Left cardiac atrium (tissue), 4 donors: Measurements from ENCODE around the gene RAB2B. TPM values are rescaled to one million over a fixed set of nuclear protein-coding genes. Genes with fewer than 3 reads are reported as not detected.

ENCODE experiments used
- ATAC-seq, 2 donors: fragments of 200-7000 bp; cut with Tn5 transposase; one replicate each; pipeline ENCODE4 v1.9.1; 2020; ENCODE audit warnings: mild to moderate bottlenecking in 2 of 2, moderate library complexity in 2 of 2
- DNase-seq: peaks from one replicate; pipeline ENCODE4 v3.0.0-alpha.2; 2020
- intact Hi-C, 2 donors: fragments of 100-400 bp; cut with DNase I; formaldehyde crosslinking; loops; one replicate each; pipeline versions ENCODE4 v1.14.1 to v1.15.1; 2022 to 2023
- long read RNA-seq: library from polyadenylated mRNA; unstranded; transcript quantifications from one replicate; pipeline ENCODE4 v2.0.0, GENCODE V29; 2021
- total RNA-seq, 2 donors: library from RNA; stranded (reverse); fragmentation: NEBNext Ultra II Directional; extraction: Animal tissue kit (Norgen Biotek cat#: 25700); gene quantifications; one replicate each; pipeline ENCODE4 v1.2.1, GENCODE V29; 2021
- donor health status: DM: no; HTN: yes; CAD: no.
- donor health status: DM: no; HTN: yes; CAD: no; lungs with severe emphysema.
- donor health status: DM: yes; HTN: yes; CAD: no.
- donor health status: Dilated cardiomyopathy.

Gene RAB2B
- total RNA-seq = 10 to 100 TPM; 19.1 to 19.7 TPM
- long read RNA-seq, partial matches to known transcripts = 0 of 1 reads
- long read RNA-seq, other reads (novel, unspliced or antisense) = 1 of 1 reads

DNA sequence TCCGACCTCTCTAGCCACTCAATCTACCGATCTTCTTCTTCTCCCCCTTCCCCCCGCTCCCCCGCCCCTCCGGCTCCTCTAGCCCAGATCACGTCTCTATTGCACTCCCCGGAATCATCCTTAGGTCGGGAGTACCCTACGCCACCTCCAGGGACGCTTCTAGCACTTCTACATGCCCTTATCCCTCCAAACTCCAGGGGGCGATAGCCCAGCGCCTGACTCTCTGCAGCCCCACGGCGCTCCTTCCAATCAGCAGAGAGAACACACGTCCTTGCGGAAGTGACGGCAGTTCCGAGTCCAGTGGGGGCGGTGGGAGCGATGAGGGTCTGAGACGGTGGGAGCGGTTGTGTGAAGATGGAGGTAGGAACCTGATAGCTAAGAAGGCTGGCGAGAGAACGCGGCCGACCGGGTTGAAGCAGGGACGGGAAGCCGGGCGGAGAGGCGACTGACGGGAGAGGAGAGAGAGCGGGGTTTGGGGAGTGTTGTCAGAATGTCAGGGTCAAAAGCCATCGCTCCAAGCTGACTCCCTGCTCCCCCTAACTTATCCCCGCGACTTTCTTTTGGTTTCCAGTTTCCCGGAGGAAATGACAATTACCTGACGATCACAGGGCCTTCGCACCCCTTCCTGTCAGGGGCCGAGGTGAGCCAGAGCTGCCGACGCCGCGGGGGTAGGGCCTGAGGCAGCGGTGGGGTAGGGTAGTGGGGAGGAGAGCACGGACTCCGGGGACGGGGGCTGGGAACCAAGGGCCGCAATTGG, at the start of gene RAB2B, which contains the start of gene TOX4:
TSS of gene RAB2B (minus strand) at position 35 of the 757 bp plus-strand sequence. CDS start 87 bp downstream, outside the sequence.
TSS of gene TOX4 (plus strand) at position 271 of the 757 bp plus-strand sequence. CDS start at position 355, 84 bp downstream.
- ATAC-seq (peak; percentile 99), DNase-seq (peak; percentile 95)
- intact Hi-C loops = loop anchor here in 1 of 2 donors (2.0 kb wide), 2 partner anchors 20 to 92 kb away; partner anchors contain the start of genes CHD8 and SUPT16H

DNA sequence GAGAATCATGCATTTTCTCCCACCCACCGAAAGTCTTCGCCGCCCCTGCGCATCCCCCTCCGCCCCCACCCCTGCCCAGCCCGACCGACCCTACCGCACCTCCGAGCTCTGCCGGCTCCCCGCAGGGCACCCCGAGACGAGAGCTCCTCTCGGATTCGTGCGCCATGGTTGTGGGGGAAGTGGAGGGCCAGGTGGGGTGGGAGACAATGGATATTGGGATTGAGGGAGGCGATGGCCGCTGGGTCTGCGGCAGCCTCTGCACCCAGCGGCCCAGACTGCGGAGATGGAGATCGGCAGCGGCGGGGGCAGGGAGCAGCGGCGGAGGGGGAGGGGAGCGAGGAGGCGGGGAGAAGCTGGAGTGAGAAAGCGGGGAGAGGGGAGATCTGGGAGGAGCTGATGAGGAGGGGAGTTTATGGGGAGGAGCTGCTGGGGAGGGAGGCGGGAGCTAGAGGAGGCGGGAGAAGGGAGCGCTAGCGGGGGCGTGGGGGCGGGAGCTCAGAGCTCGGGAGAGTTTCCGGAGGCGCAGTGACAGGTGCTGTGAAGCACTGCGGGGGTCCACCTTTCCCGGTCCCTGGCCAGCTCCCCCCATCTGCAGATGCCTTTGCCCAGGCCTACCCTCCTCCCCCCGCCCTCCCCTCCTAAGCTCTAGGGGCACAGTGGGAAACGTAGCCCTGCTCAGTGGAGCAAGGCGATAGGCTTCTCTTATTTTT, 49.4 kb upstream of the RAB2B start, which contains the start of gene SALL2:
TSS of gene SALL2 (minus strand) at position 385 of the 710 bp plus-strand sequence. CDS start at position 166, 219 bp downstream.
- ATAC-seq = peak; percentile 95 to 97

DNA sequence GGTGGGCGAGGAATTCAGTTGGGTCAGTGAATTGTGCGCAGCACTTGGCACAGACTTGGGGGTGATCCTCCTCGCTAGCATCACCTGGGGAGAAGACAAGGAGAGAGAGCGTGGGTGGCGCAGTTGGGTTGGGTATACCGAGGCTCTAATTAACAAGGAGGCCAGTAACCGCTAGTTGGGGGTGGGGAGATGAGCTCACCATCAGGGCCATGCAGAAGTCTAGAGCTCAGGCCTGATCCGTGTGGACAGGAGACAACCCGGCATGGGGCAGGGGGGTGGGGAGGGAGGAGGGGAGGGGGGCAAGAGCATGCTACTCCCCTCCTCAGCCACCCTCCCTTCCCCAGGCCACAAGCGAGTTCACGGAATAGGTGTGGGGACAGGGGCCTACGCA, 48.8 kb upstream of the RAB2B start:
- intact Hi-C loops = no loop called here
- DNase-seq (peak; percentile 32), ATAC-seq (peak; percentile 51 to 71)

More for the DNA sequence above, 49.4 kb upstream of the RAB2B start, which contains the start of gene SALL2:
- DNase-seq = peak; percentile 76
- intact Hi-C loops = no loop called here

DNA sequence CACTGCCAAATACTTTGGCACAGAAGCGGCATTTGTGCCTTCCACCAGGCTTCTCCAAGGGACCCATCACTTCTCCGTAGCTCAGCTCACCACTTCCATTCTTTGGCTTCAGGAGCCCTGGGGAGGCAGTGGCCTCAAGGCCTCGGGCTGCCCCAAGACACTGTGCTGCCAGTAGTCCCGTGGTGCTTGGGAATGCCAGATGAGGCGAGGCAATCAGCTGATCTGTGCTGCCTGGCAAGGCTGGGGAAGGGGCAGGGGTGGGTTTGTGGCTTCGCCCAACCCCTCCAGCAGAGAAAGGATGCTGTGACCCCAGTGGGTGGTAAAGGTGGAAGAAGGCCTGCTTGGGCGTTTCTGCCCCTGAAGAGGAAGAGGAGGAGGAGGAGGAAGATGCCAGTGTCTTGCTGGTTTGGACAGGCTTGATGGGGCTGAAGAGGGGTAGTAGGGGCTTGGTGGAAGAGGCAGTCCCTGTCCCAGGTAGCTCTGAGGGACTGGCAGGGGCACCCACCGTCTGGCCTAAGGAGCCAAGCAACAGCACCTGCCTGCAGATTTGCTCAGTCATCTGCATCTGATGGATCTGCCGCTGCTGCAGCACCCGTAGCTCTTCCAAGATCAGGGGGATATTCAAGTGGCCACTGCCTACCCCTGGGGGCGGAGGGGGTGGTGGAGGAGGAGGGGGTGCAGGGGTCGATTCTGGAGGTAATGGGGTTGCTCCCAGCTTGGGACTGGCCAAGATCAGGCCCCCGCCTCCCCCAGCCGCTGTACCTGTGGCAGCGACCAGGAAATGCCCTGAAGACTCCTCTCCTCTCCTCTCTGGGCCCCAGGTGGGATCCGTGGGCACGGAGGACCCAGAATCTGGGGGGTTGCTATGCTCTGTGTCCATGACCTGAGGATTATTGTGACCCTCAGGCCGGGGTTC, 48.1 kb upstream of the RAB2B start:
- intact Hi-C loops = no loop called here
- ATAC-seq (no peak), DNase-seq (no peak)

DNA sequence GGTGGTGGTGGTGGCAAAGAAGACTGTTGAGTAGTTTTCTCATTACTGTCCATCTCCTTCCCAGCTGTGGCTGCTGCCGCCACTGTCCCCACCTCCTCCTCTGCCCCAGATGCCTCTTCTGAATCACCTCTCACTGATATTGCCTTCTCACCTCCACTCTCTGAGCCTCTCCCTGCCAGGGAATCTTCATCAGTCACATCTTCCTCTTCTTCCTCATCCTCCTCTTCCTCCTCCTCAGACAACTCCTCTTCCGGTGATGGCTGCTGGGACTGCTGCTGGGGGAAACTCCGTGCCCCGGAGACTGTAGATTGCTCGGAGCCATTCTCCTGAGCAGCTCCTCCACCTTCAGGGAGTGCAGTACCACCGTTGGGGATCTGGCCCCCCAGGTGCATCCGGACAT, 46.4 kb upstream of the RAB2B start:
- ATAC-seq = no peak
- DNase-seq = no peak
- intact Hi-C loops = no loop called here

DNA sequence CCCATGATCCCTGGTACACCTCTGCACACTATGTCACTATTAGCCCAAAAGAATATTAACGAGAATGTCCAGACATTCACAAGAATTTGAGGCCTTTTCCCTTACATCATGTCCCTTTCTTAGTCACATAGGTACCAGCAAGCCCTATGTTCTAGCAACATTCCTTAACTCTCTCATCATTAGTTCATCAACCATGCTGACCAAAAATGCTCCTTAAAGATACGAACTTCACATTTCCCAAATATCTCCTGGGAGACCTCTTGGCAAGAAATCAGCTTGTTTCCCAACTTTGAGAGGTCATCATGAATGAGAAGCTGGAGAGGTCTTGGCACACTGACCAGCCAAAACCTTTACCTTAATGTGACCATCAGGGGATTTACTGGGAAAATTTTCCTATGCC, 44.7 kb upstream of the RAB2B start:
- ATAC-seq (no peak), DNase-seq (no peak)
- intact Hi-C loops = no loop called here

DNA sequence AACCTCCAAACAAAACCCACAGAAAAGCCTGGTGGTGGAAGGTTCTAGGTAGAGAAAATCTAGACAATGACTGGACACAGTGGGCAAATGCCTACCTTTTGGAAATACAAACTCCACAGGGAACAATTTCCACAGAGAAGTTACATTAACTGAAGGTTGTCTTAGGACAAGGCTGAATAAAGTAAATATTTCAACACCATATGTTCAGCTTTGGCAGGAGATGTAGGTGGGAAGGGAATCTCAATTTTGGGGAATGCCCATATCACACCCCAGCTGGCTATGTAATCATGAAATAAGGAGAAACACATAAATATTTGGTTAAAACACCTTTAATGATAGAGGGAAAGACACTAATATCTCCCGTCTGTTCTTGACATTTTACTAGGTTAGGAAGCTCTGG, 44.0 kb upstream of the RAB2B start:
- ATAC-seq (no peak), DNase-seq (no peak)
- intact Hi-C loops = no loop called here

DNA sequence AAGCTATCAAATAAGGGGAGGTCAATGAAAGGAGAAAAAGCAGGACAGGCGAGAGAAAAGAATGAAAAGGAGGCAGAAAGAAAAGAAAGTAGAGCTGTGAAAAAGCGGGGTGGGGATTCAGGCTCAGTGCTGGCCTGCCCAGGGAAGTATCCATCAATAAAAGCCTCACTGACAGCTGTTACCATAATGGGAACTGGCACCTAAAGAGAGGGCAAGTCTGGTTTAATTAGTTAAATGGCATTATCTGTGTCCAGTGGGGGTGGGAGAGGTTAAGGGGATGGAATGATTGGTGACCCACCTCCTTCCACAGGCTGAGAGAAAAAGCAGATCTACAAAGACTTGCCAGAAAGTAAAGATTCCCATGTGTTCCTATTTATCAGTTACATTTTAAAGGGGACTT, 42.0 kb upstream of the RAB2B start:
- no peak for DNase-seq
- intact Hi-C loops = no loop called here

DNA sequence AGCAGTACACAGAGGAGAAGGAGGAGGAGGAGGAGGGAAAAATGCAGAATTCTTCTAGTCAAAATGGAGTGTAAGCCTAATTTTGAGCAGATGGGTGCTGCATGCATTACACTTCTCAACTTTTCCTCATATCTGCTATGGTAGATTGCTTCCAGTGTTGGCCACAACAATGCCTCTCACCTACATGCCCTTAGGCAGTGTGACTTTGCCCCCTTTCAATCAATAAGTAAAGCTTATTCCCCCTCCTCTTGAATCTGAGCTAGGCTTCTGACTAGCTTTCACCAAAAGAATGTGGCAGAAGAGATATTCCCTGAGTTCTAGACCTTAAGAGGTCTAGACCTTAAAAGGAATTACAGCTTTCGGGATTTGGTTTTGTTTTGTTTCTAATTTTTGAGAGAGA, 37.6 kb upstream of the RAB2B start:
- intact Hi-C loops = no loop called here
- DNase-seq (no peak), ATAC-seq (no peak)

More for the DNA sequence above, 42.0 kb upstream of the RAB2B start:
- ATAC-seq = no peak

DNA sequence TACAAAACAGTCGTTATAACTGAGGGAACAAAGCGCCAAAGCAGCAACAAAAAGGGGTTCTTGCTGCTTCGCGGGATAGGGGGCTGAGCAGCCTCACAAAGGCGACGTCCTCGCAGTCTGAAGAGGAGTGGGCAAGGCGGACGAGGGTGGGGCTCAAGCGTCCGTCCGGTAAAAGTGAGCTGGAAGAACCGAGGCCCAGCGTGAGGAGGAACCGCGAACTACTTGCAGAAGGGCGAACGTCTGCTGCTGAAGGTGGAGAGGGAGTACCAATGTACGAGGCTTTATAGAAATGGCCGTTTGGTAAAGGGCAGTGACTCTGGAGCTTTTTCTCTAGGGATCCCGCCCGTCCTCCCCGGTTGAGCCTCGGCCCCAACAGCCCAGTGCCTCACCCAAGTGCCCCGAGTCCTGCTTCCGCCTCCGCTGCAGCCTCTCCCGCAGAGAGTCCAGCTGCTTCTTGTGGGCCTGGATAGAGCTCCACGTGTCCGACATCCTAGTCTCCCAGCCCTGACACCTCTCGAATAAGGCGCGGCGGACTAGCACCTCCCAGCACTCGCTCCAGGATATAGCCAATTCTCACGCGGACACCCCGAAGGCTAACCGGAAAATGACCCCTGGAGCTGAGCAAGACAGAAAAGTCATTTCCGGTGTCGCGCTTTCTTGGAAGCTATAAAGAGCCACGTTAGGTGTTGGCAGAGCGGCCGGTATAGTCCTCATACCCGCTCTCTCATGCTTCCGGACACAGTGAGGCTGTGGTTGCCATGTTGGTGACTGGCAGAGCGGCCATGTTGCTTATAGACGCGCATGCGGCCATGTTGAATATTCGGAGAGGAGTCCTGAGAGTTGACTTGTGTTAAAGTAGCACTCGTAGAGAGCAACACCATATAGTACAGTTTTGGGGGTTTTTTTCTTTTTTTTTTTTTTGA, 34.2 kb upstream of the RAB2B start, which contains the start of gene METTL3:
TSS of gene METTL3 (minus strand) at position 606 of the 923 bp plus-strand sequence. CDS start at position 489, 117 bp downstream.
- ATAC-seq = peak; percentile 99
- intact Hi-C loops = no loop called here
- peak; percentile 99 for DNase-seq

DNA sequence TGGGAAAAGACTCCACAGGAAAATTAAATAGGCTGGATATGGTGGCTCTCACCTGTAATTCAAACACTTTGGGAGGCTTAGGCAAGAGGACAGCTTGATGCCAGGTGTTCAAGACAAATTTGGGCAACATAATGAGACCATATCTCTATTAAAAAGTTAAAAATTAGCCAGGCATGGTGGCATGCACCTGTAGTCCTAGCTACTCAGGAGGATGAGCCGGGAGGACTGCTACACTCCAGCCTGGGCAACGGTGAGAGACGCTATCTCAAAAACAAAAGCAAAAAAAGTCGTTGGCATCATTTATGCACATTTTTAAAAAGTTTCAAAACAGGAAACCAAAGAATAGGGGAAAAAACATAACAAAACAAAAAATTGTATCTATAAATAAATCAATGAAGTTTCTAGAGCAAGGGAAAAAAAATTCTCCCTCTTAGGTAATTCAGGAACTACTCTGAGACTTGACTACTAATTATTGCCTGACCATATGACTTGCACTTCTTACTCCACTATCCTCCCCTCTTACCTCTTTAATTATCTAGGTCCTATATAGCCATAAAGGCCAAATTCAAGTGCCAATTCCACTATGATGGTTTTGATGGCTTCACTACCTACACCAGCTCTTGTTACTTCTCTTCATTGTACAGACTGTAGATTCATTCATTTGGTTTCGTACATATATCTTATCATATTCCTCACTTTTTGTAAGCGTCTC, 32.8 kb upstream of the RAB2B start:
- ATAC-seq (no peak), DNase-seq (no peak)
- intact Hi-C loops = no loop called here

DNA sequence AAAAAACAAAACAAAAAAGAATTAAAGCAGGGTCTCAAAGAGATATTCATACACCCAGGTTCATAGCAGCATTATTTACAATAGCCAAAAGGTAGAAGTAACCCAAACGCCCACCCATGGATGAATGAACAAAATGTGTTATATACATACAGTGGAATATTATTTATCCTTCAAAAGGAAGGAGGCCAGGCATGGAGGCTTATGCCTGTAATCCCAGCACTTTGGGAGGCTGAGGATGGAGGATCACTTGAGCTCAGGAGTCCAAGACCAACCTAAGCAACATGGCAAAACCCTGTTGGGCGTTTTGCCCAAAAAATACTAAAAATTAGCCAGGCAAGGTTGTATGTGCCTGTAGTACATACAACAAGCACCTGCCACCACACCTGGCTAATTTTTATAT, 29.8 kb upstream of the RAB2B start:
- intact Hi-C loops = no loop called here
- ATAC-seq = no peak
- no peak for DNase-seq

DNA sequence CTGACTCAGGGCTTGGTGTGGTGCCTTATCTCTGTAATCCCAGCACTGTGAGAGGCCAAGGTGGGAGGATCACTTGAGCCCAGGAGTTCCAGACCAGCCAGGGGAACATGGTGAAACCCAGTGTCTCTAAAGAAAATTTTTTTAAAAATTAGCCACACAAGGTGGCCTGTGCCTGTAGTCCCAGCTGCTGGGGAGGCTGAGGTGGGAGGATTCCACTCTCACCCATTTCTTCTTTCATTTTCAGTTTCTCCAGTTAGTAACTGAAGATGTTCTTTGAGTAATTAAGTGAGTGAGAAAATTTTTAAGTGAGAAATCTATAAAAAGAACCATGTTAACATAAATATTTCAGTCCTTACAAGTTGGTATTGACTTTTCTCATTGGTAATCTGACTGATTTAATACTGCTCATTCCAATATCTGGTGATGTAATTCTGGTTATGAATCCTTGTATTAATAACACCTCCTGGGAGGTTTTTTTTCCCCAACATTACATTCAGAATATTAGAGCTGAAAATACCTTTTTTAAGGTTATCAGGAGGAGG, 28.3 kb upstream of the RAB2B start:
- DNase-seq (no peak), ATAC-seq (no peak)
- intact Hi-C loops = no loop called here

DNA sequence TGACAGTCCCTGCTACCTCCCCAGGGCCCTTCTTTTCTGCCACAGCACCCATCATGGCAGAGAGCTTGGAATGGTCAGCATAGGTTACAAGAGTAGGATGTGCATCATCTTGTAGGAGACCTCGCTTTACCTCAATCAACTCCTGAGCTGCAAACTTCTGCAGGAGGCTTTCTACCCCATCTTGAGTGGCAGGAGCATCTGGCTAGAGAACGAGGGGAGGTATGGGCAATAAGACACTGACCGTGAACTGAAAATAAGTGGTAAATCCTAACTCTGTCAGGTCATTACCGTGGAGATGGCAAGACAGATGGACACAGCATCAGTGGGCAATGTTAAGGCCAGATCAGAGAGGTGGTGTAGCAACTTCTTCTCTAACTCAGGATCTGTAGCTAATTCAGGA, 26.6 kb upstream of the RAB2B start:
- DNase-seq (no peak), ATAC-seq (no peak)
- intact Hi-C loops = no loop called here

DNA sequence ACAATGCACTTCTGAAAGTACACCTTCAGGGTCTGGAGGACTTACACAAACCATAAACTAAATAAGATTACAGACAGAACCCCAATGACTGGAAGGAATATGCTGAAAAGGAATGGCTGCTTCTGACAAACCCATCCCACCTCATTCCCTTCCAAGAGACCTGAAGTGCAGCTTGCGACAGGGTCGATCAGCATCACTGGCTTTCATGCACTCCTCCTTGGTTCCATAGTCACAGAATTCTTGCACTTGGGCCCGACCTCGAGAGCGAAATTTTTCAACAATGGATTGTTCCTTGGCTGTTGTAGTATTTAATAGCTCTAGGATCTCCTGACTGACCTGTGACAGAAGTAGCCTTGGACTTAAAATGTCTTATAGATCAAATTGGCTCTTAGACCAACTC, 24.8 kb upstream of the RAB2B start:
- DNase-seq = no peak
- intact Hi-C loops = no loop called here

DNA sequence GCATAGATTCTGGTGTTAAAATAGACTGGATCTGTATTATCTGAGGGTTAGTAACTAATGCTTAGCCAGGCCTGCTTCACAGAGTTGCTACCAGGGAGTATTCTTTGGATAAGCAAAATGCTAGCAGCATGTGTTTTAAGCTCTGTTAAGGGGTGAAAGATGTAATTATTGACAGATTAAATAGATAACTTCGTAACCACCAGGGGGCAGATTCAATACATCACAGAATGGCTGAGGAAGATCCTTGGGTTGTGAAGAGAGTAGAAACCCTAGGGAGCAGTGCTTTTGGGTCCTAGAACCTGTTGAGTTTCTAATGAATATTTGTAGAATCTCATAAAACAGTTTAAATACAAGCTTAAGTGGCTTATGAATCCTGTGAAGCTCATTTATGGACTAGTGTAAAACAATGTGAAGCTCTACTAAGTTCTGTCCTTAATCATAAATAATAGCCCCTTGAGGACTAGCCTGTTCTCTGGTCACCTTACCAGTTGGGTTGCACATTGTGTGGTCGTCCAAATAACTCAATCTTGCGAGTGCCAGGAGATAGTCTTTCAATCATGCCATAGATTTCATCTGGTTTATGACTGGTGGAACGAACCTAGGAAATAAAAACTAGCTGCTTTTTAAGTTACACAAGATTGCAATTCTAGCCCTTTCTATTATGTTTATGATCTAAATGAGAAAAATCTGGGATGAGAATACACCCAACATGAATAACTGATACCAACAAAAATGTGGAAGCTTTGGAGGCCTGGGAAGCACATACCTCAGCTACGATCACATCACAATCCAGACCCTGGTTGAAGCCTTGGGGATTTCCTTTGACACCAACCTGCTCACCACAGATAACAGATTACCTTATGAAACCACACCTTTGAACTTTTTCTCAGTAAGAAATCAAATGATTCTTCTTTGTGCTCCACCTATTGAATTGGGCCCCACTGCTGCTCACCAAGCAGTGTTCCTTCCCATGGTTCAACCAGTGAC, 22.1 kb upstream of the RAB2B start:
- ATAC-seq = peak in 1 of 2 donors; percentile 30
- no peak for DNase-seq
- intact Hi-C loops = loop anchor here in 1 of 2 donors (5.0 kb wide), 1 partner anchor 58 kb away; no protein-coding TSS in a partner anchor

More for the DNA sequence above, 24.8 kb upstream of the RAB2B start:
- no peak for ATAC-seq
